GM23248 (cell line): ENCODE results near the gene TMED1.

Experiments
- EZH2 ChIP-seq: fragments of 200-600 bp; sonication (generic); IDR thresholded peaks from 2 replicates; pipeline ENCODE4 v1.6.1; 2018; ENCODE audit warnings: antibody characterized with exemption, mild to moderate bottlenecking; ENCODE audit not compliant: insufficient read depth, poor library complexity, severe bottlenecking
- EZH2phosphoT487 ChIP-seq: fragments of 200-600 bp; sonication (generic); IDR thresholded peaks from 2 replicates; pipeline ENCODE4 v1.6.1; 2018; ENCODE audit warnings: antibody characterized with exemption, moderate library complexity, mild to moderate bottlenecking, low read depth; ENCODE audit not compliant: insufficient read depth

GRCh38 chr19:10805758-10806247 is 30.2 kb downstream of the TMED1 start:
- no peak for TF ChIP-seq EZH2phosphoT487
- TF ChIP-seq EZH2 = no peak
